SJSA1 (cell line): ENCODE data around the gene PDC. TPM values are rescaled to one million over a fixed set of nuclear protein-coding genes. Genes with fewer than 3 reads are reported as not detected.
"Not testable (repeated sequence)": the region's sequence is repeated elsewhere in the genome, so short reads cannot be mapped to it uniquely, and the experiment has no call there.

Experiments
- DNase-seq, 2 experiments: peaks; one replicate each; pipeline ENCODE4 v3.0.0-alpha.2; 2015 to 2020; ENCODE audit warnings: low spot score in 2 of 2, low read depth in 1 of 2
- H3K27ac ChIP-seq: fragments of 250-450 bp; sonication (Bioruptor Pico); 2 replicates; pipeline ENCODE4 v1.5.1; 2020; ENCODE audit warnings: mild to moderate bottlenecking, moderate library complexity
- H3K27me3 ChIP-seq: fragments of 250-450 bp; sonication (Bioruptor Pico); replicated peaks from 2 replicates; pipeline ENCODE4 v1.5.1; 2020; ENCODE audit warnings: mild to moderate bottlenecking, moderate library complexity
- H3K36me3 ChIP-seq: fragments of 250-450 bp; sonication (Bioruptor Pico); 2 replicates; pipeline ENCODE4 v1.5.1; 2020; ENCODE audit warnings: mild to moderate bottlenecking
- H3K4me1 ChIP-seq: fragments of 250-450 bp; sonication (Bioruptor Pico); replicated peaks from 2 replicates; pipeline ENCODE4 v1.6.1; 2021; ENCODE audit warnings: mild to moderate bottlenecking
- H3K4me3 ChIP-seq: fragments of 250-450 bp; sonication (Bioruptor Pico); 2 replicates; pipeline ENCODE4 v1.5.1; 2020; ENCODE audit warnings: mild to moderate bottlenecking
- H3K9me3 ChIP-seq: fragments of 250-450 bp; sonication (Bioruptor Pico); replicated peaks from 2 replicates; pipeline ENCODE4 v1.5.1; 2020; ENCODE audit warnings: mild to moderate bottlenecking
- total RNA-seq: library from RNA; depleted of rRNA; stranded (reverse); fragments of >200 nt; shearing (Covaris generic); gene quantifications from 2 replicates; pipeline ENCODE4 v1.2.3, GENCODE V29; 2014

Gene PDC
- total RNA-seq, 1 experiment from 2014 or later, result not detected

DNA sequence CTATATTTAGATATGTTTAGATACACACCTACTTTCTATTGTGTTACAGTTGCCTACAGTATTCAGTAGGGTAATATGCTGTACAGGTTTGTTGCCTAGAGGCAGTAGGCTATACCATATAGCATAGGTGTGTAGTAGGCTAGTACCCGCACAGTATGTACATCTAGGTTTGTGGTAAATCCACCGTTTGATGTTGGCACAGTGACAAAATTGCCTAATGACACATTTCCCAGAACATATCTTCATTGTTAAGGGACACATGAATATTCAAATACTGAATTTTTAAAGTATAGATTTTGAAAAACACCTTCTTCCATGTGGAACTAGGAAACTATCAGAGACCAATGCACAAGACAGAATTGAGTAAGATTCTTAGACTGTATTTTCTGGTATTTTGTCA, 22.6 kb upstream of the PDC start:
- H3K27ac ChIP-seq, result no peak overlapping the region
- H3K4me3 ChIP-seq, result no peak overlapping the region
- no peaks in the 10 kb centered on the region for H3K36me3 ChIP-seq
- no peaks in the 10 kb centered on the region for H3K27me3 ChIP-seq
- H3K9me3 ChIP-seq, result no peaks in the 10 kb centered on the region
- DNase-seq, result no peak
- no peaks in the 10 kb centered on the region for H3K4me1 ChIP-seq

DNA sequence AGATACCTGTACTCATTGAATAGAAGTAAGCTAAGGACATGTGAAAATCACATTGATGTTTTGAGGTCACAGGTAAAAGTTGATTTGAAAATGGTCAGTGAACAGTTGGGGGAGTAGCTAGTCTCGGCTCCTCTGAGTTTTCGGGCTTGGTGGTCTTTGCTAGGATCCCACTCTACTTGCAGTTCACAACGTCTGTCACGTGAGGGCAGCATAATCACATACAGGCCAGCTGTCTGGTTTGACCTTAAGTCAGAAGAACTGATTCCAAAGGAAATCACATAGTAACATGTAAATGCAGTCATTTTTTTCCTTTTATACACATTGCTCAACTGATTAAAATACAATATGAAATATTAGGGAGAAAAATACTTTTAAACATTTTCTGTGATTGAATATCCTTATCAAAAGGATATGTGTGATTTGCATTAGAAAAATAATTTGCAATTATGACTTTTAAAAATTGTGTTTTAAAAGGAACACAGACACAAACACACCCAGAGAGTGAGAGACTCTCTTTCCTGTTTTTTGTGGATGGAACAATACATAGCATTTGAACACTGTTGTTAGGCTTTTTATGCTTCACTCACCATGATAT, 21.8 kb upstream of the PDC start:
- H3K4me1 ChIP-seq, result no peaks in the 10 kb centered on the region
- peak; percentile 52 to 58 for DNase-seq

DNA sequence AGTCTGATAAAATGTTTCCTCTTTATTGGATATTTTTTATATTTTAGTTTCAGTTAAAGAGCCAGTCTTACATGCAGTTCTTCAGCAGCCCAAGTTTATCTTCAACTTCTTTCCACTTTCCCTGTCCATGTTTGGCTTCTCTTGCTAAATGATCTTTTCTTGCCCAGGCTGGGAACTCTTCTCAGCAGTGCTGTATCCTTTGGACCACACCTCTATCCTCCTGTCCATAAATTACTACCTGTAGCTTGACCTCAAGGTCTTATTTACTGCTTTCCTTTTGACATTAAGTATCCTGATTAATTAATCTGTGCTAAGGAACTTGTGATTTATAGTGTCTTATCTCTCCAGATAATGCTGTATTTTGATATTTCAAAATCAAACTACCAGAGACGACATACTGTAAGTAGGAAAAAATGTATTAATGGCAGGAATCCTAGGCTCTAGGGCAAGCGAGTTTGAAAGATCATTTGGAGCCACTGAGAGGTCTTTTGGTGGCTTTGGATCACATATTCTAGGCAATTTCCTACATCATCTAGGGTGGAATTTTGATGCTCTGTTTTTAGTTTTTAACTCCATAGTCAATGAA, 20.5 kb upstream of the PDC start:
- Histone ChIP-seq H3K36me3 (no peaks in the 10 kb centered on the region), H3K27ac (no peak overlapping the region)
- no peak for DNase-seq

More for the DNA sequence above, 21.8 kb upstream of the PDC start:
- Histone ChIP-seq H3K4me3 (no peak overlapping the region), H3K9me3 (no peaks in the 10 kb centered on the region), H3K27me3 (no peaks in the 10 kb centered on the region), H3K27ac (no peak overlapping the region), H3K36me3 (no peaks in the 10 kb centered on the region)

DNA sequence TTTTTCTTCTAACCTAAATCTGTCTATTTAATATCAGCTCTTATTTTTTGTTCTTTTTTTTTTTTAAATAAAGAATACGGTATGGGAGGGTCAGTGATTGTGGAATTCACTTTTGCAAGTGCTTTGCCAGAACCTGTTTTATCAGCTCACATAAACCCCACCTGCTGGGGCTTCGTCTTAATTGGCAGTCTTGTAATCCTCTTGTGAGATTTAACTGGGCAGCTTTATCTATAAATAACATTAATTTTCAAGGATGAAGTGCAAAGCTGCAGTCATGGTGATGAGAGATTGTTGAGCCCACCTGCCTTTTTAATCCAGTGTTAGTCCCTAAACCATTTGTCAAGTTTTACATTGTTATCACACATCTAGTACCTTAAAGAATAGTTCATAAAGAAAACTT, 18.2 kb upstream of the PDC start:
- H3K36me3 ChIP-seq, result no peaks in the 10 kb centered on the region
- H3K4me3 ChIP-seq, result no peak overlapping the region
- H3K27ac ChIP-seq, result no peak overlapping the region
- no peaks in the 10 kb centered on the region for H3K27me3 ChIP-seq
- H3K4me1 ChIP-seq, result 0 out of 2 replicates have a peak, but pooled peaks cover 3% of the 10 kb centered on the region
- H3K9me3 ChIP-seq, result no peaks in the 10 kb centered on the region
- DNase-seq, result no peak

More for the DNA sequence above, 20.5 kb upstream of the PDC start:
- Histone ChIP-seq H3K27me3 (no peaks in the 10 kb centered on the region), H3K4me3 (no peak overlapping the region), H3K4me1 (0 out of 2 replicates have a peak, but pooled peaks cover 3% of the 10 kb centered on the region), H3K9me3 (no peaks in the 10 kb centered on the region)

DNA sequence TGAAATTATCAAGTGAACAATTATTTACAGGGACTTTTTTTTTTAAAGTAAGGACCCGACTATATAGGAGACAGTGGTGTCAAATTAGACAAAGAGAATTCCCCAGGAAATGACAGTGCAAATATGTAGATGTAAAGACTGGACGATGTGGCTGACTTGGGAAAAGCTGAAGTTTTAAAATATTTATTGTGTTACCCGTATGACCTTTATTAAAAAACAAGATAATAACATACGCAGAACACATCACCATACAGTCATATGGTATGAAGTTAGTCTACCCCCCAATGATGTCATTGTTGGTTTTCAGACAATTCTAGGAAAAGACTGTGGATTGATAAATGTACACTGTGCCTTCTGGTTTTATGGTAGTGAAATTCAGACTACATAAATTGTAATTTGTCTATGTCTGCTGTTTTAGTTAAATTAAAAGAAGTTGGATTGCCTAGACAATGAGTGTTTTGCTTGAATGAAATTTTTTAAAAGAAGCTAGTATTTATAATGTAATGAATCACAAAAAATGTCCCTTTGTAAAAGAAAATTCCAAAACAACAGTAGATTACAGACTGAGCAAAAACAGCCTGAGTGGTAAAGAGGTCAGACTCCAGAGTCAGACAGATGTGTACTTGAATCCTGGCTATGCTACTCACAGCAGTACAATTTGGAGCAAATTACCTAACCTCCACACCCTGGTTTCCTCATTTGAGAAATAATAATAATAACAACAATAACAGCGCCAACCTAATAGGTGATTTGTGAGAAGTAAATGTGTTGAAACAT, 15.5 kb upstream of the PDC start:
- DNase-seq, result peak in 1 of 2 experiments; percentile 4
- Histone ChIP-seq H3K27me3 (no peaks in the 10 kb centered on the region), H3K4me1 (0 out of 2 replicates have a peak, but pooled peaks cover 3% of the 10 kb centered on the region), H3K36me3 (no peaks in the 10 kb centered on the region), H3K9me3 (no peaks in the 10 kb centered on the region), H3K4me3 (no peak overlapping the region), H3K27ac (no peak overlapping the region)

DNA sequence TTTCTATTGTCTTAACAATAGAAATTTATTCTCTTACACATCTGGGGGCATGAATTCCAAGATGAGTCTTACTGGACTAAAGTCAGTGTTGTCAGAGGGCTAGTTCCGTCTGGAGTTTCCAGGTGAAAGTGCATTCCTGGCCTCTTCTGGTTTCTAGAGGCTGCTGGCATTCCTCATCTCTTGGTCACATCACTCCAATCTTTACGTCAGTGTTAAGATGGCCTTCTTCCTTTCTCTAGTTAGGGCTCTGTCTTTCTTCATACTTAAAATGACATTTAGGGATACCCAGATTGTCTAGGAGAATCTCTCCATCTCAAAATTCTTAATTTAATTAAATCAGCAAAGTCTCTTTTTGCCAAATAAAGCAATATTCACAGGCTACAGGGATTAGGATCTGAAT, 13.3 kb upstream of the PDC start:
- peak in 1 of 2 experiments; percentile 25 for DNase-seq
- no peak overlapping the region for H3K4me3 ChIP-seq
- H3K9me3 ChIP-seq, result no peaks in the 10 kb centered on the region
- H3K4me1 ChIP-seq, result 0 out of 2 replicates have a peak, but pooled peaks cover 3% of the 10 kb centered on the region
- no peak overlapping the region for H3K27ac ChIP-seq
- no peaks in the 10 kb centered on the region for H3K36me3 ChIP-seq
- H3K27me3 ChIP-seq, result no peaks in the 10 kb centered on the region

DNA sequence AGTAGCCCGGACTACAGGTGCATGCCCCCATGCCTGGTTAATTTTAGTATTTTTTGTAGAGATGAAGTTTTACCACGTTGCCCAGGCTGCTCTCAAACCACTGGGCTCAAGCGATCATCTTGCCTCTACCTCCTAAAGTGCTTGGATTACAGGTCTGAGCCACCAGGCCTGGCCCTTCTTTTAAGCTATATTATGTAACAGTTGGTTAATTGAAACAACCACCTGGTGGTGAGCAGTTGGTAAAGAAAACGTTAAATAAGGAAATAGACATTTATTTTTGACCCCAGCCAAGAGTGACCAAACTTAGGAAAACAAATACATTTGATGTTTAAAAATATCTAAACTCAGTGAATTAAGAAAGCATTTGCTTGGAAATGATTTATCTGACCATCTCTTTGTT, 12.1 kb upstream of the PDC start:
- Histone ChIP-seq H3K27me3 (no peaks in the 10 kb centered on the region), H3K4me1 (0 out of 2 replicates have a peak, but pooled peaks cover 3% of the 10 kb centered on the region), H3K27ac (no peak overlapping the region), H3K4me3 (no peak overlapping the region), H3K36me3 (no peaks in the 10 kb centered on the region), H3K9me3 (no peaks in the 10 kb centered on the region)
- no peak for DNase-seq

DNA sequence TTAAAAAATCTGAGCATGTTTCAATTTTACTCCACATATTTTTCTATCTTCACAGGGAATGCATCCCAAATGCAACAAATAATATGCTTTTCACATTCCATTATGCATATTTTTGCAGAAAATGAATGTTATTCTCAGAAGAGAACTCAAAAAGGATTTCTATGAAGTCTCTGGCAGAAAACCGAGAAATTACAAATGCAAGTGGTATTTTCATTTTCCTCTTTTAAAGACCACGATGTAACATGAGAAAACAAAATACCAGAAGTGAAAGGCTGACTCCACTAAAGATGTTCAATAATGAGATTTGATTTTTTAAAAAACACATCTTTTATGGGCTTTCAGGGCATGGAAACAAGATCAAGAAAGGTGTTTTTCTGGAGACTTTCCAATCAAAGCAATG, 5.0 kb upstream of the PDC start:
- Histone ChIP-seq H3K36me3 (no peaks in the 10 kb centered on the region), H3K9me3 (no peaks in the 10 kb centered on the region), H3K27ac (no peak overlapping the region), H3K4me3 (no peak overlapping the region), H3K27me3 (0 out of 2 replicates have a peak, but pooled peaks cover 4% of the 10 kb centered on the region), H3K4me1 (no peaks in the 10 kb centered on the region)
- no peak for DNase-seq

DNA sequence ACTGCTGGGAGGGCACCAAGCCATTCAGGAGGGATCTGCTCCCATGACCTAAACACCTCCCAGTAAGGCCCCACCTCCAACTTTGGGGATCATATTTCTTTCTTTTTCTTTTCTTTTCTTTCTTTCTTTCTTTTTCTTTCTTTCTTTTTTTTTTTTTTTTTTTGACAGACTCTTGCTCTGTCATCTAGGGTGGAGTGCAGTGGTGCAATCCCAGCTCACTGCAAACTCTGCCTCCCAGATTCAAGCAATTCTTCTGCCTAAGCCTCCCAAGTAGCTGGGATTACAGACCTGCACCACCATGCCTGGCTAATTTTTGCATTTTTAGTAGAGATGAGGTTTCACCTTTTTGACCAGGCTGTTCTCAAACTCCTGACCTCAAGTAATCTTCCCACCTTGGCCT, 4.6 kb upstream of the PDC start:
- not testable (repeated sequence) for H3K27me3 ChIP-seq, H3K36me3 ChIP-seq, H3K4me3 ChIP-seq, DNase-seq, H3K9me3 ChIP-seq, H3K27ac ChIP-seq, H3K4me1 ChIP-seq

DNA sequence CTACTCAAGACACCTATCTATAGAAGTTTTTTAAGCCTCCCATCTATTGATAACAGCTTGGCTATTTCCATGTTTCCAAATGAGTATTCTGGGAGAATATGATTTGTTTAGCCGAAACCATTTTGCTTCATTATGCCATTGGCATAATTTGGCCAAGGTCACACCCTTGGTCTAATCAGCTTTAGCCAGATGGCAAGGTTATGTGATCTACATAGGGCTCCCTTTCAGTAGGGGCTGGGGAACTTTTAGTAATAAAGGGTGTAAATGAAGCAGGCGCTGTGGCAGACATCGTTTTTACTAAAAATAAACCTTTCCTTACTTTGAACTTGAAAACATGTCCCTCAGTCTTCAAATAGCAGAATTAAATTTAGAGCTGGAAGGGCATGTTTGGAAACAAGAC, 3.0 kb upstream of the PDC start:
- H3K4me1 ChIP-seq, result no peaks in the 10 kb centered on the region
- H3K36me3 ChIP-seq, result no peaks in the 10 kb centered on the region
- DNase-seq, result no peak
- no peak overlapping the region for H3K27ac ChIP-seq
- H3K4me3 ChIP-seq, result no peak overlapping the region
- 0 out of 2 replicates have a peak, but pooled peaks cover 4% of the 10 kb centered on the region for H3K27me3 ChIP-seq
- H3K9me3 ChIP-seq, result no peaks in the 10 kb centered on the region

DNA sequence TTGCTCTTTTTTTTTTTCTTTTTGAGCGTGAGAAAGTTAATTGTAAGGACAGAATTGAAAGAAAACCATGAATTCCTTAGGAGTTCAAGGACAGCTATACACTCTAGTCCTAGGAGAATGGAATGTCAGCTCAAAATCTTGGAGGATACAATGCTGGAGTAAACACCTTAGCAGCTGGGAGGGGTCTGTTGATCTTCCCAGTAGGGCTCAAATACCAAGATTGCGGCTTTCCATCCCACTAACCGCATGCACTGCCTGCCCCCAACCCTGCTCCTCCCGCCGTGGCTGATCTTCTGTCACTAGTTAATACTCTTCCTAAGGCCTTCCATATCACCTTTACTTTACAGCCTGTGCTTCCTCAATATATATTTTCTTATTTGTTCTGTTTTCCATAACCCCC, 2.6 kb upstream of the PDC start:
- DNase-seq, result no peak
- Histone ChIP-seq H3K4me1 (no peaks in the 10 kb centered on the region), H3K27me3 (0 out of 2 replicates have a peak, but pooled peaks cover 4% of the 10 kb centered on the region), H3K36me3 (no peaks in the 10 kb centered on the region), H3K27ac (no peak overlapping the region), H3K9me3 (no peaks in the 10 kb centered on the region), H3K4me3 (no peak overlapping the region)

DNA sequence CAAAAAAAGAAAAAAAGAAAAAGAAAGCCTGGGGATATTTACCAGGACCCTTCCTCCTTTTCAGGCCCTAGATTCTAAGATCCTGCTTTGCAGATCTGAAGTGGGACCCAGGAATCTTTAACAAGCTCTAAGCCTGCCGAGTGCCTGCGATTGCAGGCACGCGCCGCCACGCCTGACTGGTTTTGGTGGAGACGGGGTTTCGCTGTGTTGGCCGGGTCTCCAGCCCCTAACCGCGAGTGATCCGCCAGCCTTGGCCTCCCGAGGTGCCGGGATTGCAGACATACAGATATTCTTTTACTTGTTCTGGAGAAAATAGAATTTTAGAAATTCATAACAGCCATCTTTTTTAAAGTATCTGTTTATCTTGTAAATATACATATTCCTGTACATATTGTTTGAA, 1.8 kb downstream of the PDC start:
- not testable (repeated sequence) for H3K4me1 ChIP-seq, H3K36me3 ChIP-seq, DNase-seq, H3K27me3 ChIP-seq, H3K27ac ChIP-seq, H3K9me3 ChIP-seq, H3K4me3 ChIP-seq

DNA sequence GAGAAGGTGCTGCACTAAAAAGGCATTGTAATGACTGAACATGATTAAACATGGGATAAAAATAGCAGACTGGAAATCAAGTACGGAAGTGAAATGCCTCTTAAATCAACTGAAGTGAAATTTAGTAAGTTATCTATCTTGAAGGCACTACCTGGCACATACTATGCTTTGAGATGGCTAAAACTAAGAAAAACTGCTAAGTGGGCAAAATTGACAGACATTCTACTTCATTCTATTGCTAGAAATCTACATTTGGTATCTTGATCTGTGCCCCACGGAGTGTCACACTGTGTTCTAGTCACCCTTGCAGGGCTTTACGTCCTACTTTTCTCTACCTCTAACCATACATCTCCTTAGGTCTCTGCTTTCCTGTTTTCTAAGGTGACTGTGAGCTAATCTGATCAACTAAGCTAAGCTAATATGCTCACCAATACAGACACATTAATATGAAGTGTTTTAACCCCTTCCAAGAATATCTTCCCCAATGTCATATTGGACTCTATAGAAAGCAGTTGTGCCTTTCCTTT, 4.1 kb downstream of the PDC start:
- H3K27ac ChIP-seq, result no peak overlapping the region
- no peak for DNase-seq
- no peaks in the 10 kb centered on the region for H3K9me3 ChIP-seq
- H3K4me3 ChIP-seq, result no peak overlapping the region
- H3K27me3 ChIP-seq, result no peaks in the 10 kb centered on the region
- H3K4me1 ChIP-seq, result no peaks in the 10 kb centered on the region
- no peaks in the 10 kb centered on the region for H3K36me3 ChIP-seq

DNA sequence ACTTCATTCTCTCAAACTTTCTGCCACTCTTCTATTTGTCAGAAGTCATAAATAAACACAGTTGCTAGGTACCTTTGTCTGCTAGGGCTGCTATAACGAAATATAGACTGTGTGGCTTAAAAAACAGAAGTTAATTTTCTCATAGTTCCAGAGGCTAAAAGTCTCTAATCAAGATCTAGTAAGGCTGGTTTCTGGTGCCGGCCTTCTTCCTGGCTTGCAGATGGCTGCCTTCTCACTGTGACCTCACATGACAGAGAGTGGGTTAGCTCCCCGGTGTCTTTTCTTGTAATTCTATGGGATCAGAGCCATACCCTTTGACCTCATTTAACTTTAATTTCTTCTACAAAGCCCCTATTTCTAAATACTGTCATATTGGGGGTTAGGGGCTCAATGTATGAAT, 5.9 kb downstream of the PDC start:
- H3K4me3 ChIP-seq, result no peak overlapping the region
- no peaks in the 10 kb centered on the region for H3K27me3 ChIP-seq
- no peak for DNase-seq
- no peaks in the 10 kb centered on the region for H3K9me3 ChIP-seq
- H3K36me3 ChIP-seq, result no peaks in the 10 kb centered on the region
- no peaks in the 10 kb centered on the region for H3K4me1 ChIP-seq
- no peak overlapping the region for H3K27ac ChIP-seq
